ENCODE measurements around the gene THSD1.

The THSD1 gene, protein sequence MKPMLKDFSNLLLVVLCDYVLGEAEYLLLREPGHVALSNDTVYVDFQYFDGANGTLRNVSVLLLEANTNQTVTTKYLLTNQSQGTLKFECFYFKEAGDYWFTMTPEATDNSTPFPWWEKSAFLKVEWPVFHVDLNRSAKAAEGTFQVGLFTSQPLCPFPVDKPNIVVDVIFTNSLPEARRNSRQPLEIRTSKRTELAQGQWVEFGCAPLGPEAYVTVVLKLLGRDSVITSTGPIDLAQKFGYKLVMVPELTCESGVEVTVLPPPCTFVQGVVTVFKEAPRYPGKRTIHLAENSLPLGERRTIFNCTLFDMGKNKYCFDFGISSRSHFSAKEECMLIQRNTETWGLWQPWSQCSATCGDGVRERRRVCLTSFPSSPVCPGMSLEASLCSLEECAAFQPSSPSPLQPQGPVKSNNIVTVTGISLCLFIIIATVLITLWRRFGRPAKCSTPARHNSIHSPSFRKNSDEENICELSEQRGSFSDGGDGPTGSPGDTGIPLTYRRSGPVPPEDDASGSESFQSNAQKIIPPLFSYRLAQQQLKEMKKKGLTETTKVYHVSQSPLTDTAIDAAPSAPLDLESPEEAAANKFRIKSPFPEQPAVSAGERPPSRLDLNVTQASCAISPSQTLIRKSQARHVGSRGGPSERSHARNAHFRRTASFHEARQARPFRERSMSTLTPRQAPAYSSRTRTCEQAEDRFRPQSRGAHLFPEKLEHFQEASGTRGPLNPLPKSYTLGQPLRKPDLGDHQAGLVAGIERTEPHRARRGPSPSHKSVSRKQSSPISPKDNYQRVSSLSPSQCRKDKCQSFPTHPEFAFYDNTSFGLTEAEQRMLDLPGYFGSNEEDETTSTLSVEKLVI
- total RNA-seq = 0 to 2.2 (median 0.91) reads per million in 9 experiments

DNA sequence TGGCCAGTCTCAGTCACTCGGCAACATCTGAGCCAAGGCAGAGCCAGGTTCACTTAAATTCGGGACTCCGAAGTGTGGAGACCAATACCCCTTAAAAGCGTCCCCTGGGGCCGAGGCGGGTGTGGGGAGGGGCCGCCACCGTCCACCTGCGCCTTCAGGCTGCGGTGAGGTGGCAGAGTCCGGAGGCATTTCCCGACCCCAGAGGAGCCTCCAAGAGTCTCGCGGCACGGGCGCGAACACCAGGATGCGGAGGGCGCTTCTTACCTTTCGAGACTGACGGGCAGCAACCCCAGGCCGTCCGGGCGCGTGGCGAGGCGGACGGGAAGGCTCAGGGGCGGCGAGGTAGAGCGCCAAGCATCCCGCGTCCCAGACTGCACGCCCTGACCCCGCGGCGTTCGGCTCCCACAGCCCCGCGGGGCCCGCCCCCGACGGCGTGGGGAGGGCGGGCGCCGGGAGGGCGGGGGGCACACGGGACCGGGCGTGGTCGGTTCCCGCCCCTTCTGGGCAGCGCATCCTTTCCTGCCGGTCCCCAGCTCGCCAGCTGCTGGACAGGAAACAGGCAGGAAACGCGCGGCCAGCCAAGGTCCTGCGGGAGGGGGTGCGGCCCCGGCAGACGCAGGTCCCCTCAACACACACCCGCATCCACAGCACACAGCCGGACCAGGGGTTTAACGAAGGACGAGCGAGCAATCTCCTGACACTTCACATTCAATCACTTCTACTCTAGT lies at the start of gene THSD1:
THSD1 (minus strand) TSS at position 406 of the 728 bp plus-strand sequence. CDS start 3,572 bp downstream, outside the sequence.
- peak within 1 kb of the TSS in 1 of 2 donors; percentile 19 for H3K27ac Mint-ChIP-seq
- H3K9me3 Mint-ChIP-seq = no peaks in the 10 kb centered on the region
- peaks cover 22% of the 10 kb centered on the region in 2 donors for H3K27me3 Mint-ChIP-seq
- H3K36me3 Mint-ChIP-seq (ENCODE audit: insufficient read depth) = peaks cover 7% of the 10 kb centered on the region
- peaks cover 6 to 18% of the 10 kb centered on the region in 2 donors for H3K4me1 Mint-ChIP-seq (ENCODE audit: low read depth in 2 of 2)
- DNase-seq (peak in 2 of 3 experiments; percentile 8 to 12), ATAC-seq (replicated peaks) (peak; percentile 75)
- peak within 1 kb of the TSS; percentile 80 to 85 for H3K4me3 Mint-ChIP-seq

DNA sequence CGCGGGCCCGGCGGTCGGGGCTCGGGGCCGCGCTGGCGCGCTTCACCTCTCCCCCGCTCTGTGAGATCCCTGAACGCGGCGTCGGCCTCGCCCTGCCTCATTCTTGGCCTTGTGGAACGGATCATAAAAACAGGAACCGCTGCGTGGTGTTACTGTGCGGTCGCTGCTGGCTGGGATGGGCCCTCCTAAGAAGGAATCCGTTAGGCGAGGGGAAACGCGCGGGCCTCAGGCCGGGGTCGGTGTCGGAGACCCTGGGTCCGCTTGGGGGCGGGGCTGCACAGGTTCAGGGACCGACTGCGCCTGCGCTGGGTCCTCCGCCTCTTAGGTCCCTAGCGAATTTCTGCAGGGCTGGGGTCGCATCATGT lies 49.7 kb upstream of the THSD1 start:
- H3K27me3 Mint-ChIP-seq = no peaks in the 10 kb centered on the region
- peak; percentile 25 for ATAC-seq (replicated peaks)
- H3K4me1 Mint-ChIP-seq (ENCODE audit: low read depth in 2 of 2) = peaks cover 20 to 28% of the 10 kb centered on the region in 2 donors

DNA sequence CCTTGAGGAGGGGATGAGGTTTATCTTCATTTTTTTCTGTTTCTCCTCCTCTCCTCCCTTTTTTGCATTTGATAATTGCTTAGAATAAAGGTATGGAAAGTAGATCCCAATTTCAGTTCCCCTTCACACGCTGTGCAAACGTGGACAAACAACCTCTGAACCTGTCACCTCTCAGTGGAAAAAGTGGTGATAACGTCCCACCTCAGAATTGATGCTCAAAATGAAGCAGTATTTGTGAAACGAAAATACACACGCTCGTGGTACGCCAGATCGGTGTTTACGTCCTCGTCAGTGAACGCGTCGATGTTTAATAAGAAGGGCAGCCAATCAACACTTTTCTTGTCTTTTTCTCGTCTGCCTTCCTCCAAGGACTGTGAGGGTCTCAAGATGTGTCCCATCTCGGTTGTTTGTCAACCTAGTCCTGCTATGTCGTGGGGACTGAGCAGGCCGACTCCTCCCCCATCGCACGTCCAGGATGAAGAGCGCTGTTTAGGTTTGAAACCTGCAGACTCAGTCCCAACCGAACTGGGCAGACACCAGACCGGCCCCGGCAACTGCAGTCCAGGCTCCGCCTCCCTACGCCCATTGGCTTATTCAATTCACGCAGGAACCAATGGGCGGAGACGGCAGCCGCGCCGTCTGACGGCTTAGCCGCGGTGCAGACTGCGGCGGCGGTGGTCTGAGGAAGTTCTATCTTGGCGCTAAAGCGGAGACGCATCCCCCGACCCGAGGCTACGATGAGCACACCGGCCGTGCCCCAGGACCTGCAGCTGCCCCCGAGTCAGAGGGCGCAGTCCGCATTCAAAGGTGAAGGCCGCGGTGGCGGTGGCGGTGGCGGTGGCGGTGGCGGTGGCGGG lies 49.1 kb upstream of the THSD1 start, which contains the start of gene CKAP2:
CKAP2 (plus strand) TSS at position 659 of the 857 bp plus-strand sequence; CDS start at position 738, 79 bp downstream.
- Mint-ChIP-seq H3K9me3 (no peaks in the 10 kb centered on the region), H3K4me3 (peak within 1 kb of the TSS; percentile 92 to 93), H3K4me1 (ENCODE audit: low read depth in 2 of 2) (peaks cover 21 to 27% of the 10 kb centered on the region in 2 donors), H3K27me3 (no peaks in the 10 kb centered on the region), H3K36me3 (ENCODE audit: insufficient read depth) (peaks cover 39% of the 10 kb centered on the region), H3K27ac (peak within 1 kb of the TSS; percentile 96 to 99)
- ATAC-seq (replicated peaks) = peak; percentile 78
- peak; percentile 93 to 96 (median 93) for DNase-seq

More for the DNA sequence above, 49.7 kb upstream of the THSD1 start:
- Mint-ChIP-seq H3K27ac (peak overlapping the region; percentile 96 to 99), H3K9me3 (no peaks in the 10 kb centered on the region), H3K36me3 (ENCODE audit: insufficient read depth) (peaks cover 42% of the 10 kb centered on the region), H3K4me3 (peak overlapping the region; percentile 92 to 93)
- peak; percentile 48 to 57 (median 55) for DNase-seq

DNA sequence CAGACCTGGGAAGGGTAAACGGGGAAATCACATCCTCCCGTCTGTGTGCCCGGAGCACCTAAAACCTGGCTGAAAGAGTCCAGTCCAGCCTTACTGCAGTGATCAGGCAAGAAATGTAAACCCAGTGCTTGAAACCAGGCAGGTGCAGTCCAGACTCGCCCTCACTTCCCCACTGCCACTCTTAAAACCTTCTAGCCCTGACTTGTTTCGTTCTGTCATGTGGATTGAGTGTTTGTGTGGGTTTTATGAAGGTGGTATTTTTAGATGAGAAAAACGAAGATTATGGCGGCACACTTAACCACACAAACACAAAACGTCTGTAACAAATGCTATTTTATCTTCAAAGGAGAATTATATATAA lies 48.5 kb upstream of the THSD1 start:
- no peaks in the 10 kb centered on the region for H3K9me3 Mint-ChIP-seq
- H3K4me1 Mint-ChIP-seq (ENCODE audit: low read depth in 2 of 2) = peaks cover 22 to 32% of the 10 kb centered on the region in 2 donors
- peak; percentile 6 for ATAC-seq (replicated peaks)
- H3K4me3 Mint-ChIP-seq = peak overlapping the region; percentile 92 to 93
- H3K27ac Mint-ChIP-seq = peak overlapping the region; percentile 96 to 99
- H3K27me3 Mint-ChIP-seq = no peaks in the 10 kb centered on the region
- peak; percentile 16 to 23 (median 21) for DNase-seq
- peaks cover 43% of the 10 kb centered on the region for H3K36me3 Mint-ChIP-seq (ENCODE audit: insufficient read depth)

DNA sequence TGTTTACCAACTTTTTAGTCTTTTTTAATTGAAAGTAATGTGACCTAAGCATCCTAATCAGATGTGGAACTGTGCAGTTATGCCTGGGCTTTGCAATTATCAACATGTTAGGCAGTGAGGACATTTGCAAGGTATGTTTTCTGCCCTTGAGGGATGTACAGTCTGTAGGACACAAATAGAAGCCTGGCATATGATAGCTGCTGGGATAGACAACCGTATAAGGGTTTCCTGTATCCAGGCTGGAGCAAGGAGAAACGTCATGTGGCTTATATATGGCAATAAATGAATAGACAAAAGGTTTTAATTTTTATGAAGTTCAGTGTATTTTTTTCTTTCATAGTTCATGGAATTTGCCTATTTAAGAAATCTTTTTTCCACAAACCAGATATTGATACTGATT lies 46.5 kb upstream of the THSD1 start:
- no peak overlapping the region for H3K4me3 Mint-ChIP-seq
- H3K36me3 Mint-ChIP-seq (ENCODE audit: insufficient read depth) = peaks cover 45% of the 10 kb centered on the region
- no peak for DNase-seq
- no peaks in the 10 kb centered on the region for H3K9me3 Mint-ChIP-seq
- no peak overlapping the region for H3K27ac Mint-ChIP-seq
- no peak for ATAC-seq (replicated peaks)
- peaks cover 32 to 48% of the 10 kb centered on the region in 2 donors for H3K4me1 Mint-ChIP-seq (ENCODE audit: low read depth in 2 of 2)
- H3K27me3 Mint-ChIP-seq = no peaks in the 10 kb centered on the region

DNA sequence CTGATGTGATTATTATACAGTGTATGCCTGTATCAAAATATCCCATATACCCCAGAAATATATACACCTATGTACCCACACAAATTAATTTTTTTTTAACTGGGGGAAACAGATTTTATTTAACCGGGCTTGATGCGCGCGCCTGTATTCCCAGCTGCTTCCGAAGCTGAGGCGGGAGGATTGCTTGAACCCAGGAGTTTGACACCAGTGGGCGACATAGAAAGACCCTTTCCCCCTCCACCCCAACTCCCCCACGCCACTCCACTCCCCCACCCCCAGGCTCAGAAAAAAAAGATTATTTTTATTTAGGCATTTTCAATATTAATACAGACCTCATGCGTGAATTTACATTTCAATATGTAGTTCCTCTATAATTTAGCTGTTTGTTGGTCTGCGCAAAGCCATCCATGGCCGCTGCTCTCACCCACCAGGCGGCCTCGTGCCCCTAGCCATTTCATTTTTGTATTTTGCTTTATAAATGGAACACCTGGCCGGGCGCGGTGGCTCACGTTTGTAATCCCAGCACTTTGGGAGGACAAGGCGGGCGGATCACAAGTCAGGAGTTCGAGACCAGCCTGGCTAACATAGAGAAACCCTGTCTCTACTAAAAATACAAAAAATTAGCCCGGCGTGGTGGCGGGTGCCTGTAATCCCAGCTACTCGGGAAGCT lies 45.3 kb upstream of the THSD1 start:
- no peak for ATAC-seq (replicated peaks)
- Mint-ChIP-seq H3K27me3 (no peaks in the 10 kb centered on the region), H3K4me3 (peak overlapping the region; percentile 87 to 88), H3K36me3 (ENCODE audit: insufficient read depth) (peaks cover 37% of the 10 kb centered on the region), H3K27ac (peak overlapping the region in 1 of 2 donors; percentile 91), H3K9me3 (no peaks in the 10 kb centered on the region), H3K4me1 (ENCODE audit: low read depth in 2 of 2) (peaks cover 28 to 44% of the 10 kb centered on the region in 2 donors)
- no peak for DNase-seq

DNA sequence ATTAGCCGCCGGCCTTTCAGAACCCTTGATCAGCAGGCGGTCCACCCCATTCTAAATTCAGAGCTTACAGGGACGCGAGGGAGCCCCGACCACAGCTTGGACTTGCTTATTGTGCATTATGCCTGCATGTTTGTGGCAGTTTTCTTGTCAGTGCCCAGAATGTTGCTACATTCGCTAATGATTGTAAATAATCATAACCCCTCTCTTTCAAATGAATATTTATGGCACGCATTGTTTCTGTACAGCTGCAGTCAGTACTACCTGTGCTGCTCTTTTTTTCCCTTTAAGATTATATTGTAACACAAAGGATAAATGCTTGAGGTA lies 44.8 kb upstream of the THSD1 start:
- H3K4me1 Mint-ChIP-seq (ENCODE audit: low read depth in 2 of 2) = peaks cover 26 to 40% of the 10 kb centered on the region in 2 donors
- ATAC-seq (replicated peaks) = no peak
- DNase-seq = no peak

DNA sequence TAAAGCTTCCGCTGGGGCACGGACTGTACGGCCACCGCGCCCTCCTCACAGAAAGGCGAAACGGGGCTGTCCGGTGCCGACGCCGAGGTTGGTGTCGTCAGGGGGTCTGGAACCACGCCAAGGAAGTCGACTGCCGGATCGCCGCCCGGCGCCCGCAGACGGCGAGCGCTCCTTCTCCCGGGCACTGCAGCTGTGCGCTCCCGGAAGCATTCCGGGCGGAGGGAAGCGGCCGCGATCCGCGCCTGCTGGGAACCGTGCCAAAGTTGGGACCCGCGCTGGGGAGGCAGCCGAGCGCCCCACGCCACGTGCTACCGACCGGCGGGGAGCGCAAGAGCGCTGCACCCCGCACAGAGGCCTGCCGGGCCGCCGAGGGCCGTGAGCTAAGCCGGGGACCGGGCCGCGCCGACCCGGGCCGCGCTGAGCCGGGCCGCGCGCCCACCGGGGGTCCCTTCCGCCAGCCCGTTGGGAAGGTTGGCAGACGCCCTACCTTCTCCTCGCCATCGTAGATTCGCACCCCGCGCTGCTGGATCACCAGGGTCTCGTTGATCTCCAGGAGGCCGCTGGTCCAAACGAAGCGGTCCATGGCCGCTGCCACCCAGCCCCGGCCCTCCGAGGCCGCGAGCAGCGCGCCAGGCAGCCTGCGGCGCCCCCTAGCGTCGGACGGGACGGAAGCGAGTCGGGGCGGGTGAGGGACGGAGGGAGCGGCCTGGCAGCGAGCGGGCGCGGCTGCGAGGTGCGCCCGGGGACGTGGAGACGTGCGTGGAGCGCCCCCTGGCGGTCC lies 44.2 kb upstream of the THSD1 start, which contains the start of gene VPS36:
VPS36 (minus strand) TSS at position 623 of the 781 bp plus-strand sequence; CDS start at position 583, 40 bp downstream.
- peak within 1 kb of the TSS; percentile 91 to 92 for H3K27ac Mint-ChIP-seq
- peaks cover 31% of the 10 kb centered on the region for H3K36me3 Mint-ChIP-seq (ENCODE audit: insufficient read depth)
- peaks cover 26 to 39% of the 10 kb centered on the region in 2 donors for H3K4me1 Mint-ChIP-seq (ENCODE audit: low read depth in 2 of 2)
- no peaks in the 10 kb centered on the region for H3K27me3 Mint-ChIP-seq
- no peaks in the 10 kb centered on the region for H3K9me3 Mint-ChIP-seq
- peak; percentile 93 to 98 (median 95) for DNase-seq
- H3K4me3 Mint-ChIP-seq = peak within 1 kb of the TSS; percentile 87 to 88
- peak; percentile 69 for ATAC-seq (replicated peaks)

More for the DNA sequence above, 44.8 kb upstream of the THSD1 start:
- H3K9me3 Mint-ChIP-seq = no peaks in the 10 kb centered on the region
- peak overlapping the region; percentile 91 to 92 for H3K27ac Mint-ChIP-seq
- peak overlapping the region; percentile 87 to 88 for H3K4me3 Mint-ChIP-seq
- H3K36me3 Mint-ChIP-seq (ENCODE audit: insufficient read depth) = peaks cover 32% of the 10 kb centered on the region
- no peaks in the 10 kb centered on the region for H3K27me3 Mint-ChIP-seq

DNA sequence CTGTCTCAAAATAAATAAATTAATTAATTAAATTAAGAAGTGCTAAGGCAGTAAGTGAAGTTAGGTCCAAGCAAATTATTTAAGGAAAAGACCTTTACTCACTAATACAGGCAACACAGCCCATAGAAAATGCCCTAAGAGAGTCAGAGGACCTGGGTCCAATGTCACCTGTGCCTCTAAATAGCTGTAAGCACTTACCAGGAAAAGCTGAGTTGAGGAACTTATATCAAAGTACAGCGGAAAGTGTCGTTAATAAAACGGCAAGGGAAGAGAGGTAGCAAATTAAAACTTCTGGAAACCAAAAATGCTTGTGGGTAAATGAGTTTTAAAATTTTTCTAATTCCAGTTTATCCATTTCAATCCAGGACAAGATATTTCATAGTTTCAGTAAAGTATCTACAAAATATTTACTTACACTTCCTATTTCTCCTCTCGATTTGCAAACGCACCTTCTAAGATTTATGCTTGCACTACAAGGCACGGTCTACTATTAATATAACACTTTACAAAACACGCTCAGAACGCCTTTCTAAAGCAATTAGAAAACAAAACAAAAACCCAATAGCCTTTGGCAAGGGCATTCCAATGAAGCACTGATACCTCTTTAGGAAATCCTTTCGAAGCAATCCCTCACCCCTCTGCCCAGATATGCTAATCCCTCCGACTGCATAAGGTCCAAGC lies 43.5 kb upstream of the THSD1 start:
- no peaks in the 10 kb centered on the region for H3K9me3 Mint-ChIP-seq
- peaks cover 28% of the 10 kb centered on the region for H3K36me3 Mint-ChIP-seq (ENCODE audit: insufficient read depth)
- no peak for DNase-seq
- no peak for ATAC-seq (replicated peaks)
- no peaks in the 10 kb centered on the region for H3K27me3 Mint-ChIP-seq
- H3K27ac Mint-ChIP-seq = peak overlapping the region; percentile 91 to 92
- peaks cover 22 to 31% of the 10 kb centered on the region in 2 donors for H3K4me1 Mint-ChIP-seq (ENCODE audit: low read depth in 2 of 2)
- peak overlapping the region; percentile 87 to 88 for H3K4me3 Mint-ChIP-seq

DNA sequence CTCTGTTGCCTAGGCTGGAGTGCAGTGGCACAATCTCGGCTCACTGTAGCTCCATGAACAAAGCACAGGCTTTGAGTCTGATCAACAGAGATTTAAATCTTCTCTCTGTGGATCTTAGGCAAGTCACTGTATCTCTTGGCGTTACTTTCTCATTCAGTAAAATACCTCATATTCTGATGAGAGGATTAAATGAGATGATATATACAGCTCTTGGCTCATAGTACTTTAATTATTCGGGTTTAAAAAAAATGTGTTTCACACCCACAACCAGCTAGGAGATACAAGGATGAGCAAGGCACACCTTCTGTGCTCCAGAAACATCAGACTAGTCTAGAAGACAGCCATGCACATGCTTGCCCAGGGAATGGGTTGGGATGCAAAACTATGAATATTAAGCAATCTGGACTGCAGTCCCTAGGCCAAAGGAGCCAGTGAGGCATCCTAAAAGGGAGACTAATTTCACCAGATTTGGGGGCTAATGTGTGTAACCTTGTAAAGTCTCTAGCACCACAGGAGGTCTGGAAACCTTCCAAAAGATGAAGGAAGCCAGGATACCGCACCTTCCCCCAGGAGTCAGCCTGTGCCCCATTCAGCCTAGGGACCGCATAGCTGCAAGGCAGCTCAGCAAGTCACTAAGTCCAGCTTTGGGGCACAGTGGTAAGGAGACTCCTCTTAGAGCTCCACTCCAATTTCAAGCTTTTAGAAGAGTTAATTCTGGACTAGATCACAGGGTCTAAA lies 42.0 kb upstream of the THSD1 start:
- no peak for ATAC-seq (replicated peaks)
- no peaks in the 10 kb centered on the region for H3K9me3 Mint-ChIP-seq
- H3K27me3 Mint-ChIP-seq = no peaks in the 10 kb centered on the region
- peak overlapping the region in 1 of 2 donors; percentile 88 for H3K4me3 Mint-ChIP-seq
- no peak for DNase-seq
- peak overlapping the region; percentile 49 to 91 for H3K27ac Mint-ChIP-seq
- peaks cover 23% of the 10 kb centered on the region for H3K36me3 Mint-ChIP-seq (ENCODE audit: insufficient read depth)
- H3K4me1 Mint-ChIP-seq (ENCODE audit: low read depth in 2 of 2) = peaks cover 20 to 37% of the 10 kb centered on the region in 2 donors
